ENCODE data around the gene RASSF4. TPM values are rescaled to one million over a fixed set of nuclear protein-coding genes. Genes with fewer than 3 reads are reported as not detected.

Gene RASSF4
- total and polyA plus RNA-seq, 9 of the 15 experiments (the other 6 are each of a cell fraction or from before 2014, with no cell fraction given): 0.01 to 0.62 (median 0.11) TPM; not detected in 3

DNA sequence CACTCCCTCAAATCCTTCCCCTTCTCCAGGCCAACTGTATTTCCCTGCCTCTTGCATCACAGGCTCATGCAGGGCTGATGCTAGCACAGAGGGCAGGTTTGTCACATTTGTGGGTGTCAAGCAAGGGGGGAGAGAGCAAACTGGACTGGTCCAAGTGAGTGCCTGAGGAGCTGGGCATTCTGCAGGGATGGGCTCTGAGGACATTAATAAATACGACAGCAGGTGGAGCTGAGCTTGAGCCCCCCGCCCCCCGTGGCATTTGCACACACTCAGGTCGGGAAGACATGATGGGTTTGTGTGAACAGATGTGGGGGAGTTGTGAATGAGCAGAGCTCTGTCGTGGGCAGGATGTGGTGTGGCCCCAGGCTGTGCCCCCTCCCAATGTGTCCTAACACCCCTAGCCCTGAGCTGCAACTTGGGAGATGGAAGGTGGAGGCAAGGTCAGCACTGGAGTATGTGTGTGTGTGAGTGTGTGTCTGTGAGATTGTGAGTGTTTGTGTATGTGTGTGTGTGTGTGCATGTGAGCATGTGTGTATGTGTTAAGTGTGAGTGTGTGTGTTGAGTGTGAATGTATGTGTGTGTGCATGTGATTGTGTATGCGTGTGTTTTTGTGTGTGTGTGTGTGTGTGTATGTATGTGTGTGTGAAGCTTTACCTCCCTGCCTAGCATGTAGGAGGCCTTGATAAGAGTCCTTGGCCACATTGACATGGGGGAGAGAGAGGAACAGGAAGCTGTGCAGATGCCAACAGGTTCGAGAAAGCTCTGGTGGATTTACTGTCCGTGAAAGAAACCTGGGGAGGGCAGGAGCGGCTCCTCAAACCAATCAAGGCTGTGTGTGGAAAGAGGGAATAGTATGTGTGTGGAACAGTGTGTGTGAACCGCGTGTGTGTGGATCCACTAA is 9.1 kb downstream of the RASSF4 start (continued):
- TF ChIP-seq CEBPG (CRISPR knock-in tag; IDR thresholded peaks at IDR 0.05) (no peak), CEBPG (tag; conservative IDR thresholded peaks at IDR 0.05 in 1 of 2, IDR thresholded peaks at IDR 0.05 in 1 of 2) (0 out of 4 replicates have a peak, but pooled peaks of 1 of the 2 experiments have one; percentile 41), RNF219 (CRISPR knock-in tag; IDR thresholded peaks at IDR 0.05) (no peak), HBP1 (CRISPR knock-in tag; IDR thresholded peaks at IDR 0.05) (peak; percentile 75; the same call in 1 of the 2 replicates), ZNF146 (CRISPR knock-in tag; IDR thresholded peaks at IDR 0.05; ENCODE audit: unreplicated experiment) (no peak), FOS (IDR thresholded peaks at IDR 0.05; ENCODE audit: extremely low read depth, insufficient read length) (no peak), ZNF3 (CRISPR knock-in tag; IDR thresholded peaks at IDR 0.05) (no peak)
- TF ChIP-seq, protein P1, sequence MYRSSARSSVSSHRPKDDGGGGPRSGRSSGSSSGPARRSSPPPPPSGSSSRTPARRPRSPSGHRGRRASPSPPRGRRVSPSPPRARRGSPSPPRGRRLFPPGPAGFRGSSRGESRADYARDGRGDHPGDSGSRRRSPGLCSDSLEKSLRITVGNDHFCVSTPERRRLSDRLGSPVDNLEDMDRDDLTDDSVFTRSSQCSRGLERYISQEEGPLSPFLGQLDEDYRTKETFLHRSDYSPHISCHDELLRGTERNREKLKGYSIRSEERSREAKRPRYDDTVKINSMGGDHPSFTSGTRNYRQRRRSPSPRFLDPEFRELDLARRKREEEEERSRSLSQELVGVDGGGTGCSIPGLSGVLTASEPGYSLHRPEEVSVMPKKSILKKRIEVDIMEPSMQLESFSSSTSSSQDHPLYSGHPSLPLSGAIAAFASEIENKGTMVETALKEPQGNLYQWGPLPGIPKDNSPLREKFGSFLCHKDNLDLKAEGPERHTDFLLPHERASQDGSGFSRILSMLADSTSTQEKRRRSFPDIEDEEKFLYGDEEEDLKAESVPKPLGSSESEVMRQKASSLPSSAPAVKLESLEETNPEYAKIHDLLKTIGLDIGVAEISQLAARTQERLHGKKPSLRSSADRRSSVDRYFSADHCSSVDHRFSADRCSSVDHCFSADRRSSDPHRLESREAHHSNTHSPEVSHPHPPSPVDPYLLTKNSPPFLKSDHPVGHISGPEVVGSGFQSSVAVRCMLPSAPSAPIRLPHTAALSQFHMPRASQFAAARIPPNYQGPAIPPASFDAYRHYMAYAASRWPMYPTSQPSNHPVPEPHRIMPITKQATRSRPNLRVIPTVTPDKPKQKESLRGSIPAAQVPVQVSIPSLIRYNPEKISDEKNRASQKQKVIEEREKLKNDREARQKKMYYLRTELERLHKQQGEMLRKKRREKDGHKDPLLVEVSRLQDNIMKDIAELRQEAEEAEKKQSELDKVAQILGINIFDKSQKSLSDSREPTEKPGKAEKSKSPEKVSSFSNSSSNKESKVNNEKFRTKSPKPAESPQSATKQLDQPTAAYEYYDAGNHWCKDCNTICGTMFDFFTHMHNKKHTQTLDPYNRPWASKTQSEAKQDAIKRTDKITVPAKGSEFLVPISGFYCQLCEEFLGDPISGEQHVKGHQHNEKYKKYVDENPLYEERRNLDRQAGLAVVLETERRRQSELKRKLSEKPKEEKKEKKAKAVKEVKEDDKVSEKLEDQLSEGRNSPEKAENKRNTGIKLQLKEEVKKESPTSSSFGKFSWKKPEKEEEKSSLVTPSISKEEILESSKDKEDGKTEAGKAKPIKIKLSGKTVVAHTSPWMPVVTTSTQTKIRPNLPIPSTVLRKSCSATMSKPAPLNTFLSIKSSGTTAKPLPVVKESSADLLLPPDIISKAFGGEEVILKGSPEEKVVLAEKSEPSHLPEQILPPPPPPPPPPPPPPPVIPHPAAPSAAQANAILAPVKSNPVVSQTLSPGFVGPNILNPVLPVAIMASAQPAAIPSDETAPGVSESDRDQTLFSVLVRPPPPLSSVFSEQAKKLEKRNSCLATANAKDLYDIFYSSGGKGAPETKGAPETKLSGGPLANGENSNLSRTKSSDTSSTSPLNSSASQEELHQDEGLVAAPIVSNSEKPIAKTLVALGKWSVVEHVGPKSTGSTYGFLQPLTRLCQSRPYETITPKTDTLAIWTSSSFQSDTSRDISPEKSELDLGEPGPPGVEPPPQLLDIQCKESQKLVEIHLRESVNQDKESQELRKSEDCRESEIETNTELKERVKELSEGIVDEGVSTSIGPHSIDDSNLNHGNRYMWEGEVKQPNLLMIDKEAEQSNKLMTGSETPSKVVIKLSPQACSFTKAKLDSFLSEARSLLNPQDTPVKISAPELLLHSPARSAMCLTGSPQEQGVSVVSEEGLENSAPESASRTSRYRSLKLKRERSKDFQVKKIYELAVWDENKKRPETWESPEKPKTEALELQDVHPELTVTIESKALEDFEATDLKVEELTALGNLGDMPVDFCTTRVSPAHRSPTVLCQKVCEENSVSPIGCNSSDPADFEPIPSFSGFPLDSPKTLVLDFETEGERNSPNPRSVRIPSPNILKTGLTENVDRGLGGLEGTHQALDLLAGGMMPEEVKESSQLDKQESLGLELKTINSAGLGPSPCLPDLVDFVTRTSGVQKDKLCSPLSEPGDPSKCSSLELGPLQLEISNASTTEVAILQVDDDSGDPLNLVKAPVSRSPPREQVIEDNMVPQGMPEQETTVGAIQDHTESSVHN (IDR thresholded peaks at IDR 0.05; ENCODE audit: borderline replicate concordance in 1 of 2, low read depth in 1 of 2): no peak
- TF ChIP-seq, protein P2, sequence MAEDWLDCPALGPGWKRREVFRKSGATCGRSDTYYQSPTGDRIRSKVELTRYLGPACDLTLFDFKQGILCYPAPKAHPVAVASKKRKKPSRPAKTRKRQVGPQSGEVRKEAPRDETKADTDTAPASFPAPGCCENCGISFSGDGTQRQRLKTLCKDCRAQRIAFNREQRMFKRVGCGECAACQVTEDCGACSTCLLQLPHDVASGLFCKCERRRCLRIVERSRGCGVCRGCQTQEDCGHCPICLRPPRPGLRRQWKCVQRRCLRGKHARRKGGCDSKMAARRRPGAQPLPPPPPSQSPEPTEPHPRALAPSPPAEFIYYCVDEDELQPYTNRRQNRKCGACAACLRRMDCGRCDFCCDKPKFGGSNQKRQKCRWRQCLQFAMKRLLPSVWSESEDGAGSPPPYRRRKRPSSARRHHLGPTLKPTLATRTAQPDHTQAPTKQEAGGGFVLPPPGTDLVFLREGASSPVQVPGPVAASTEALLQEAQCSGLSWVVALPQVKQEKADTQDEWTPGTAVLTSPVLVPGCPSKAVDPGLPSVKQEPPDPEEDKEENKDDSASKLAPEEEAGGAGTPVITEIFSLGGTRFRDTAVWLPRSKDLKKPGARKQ (CRISPR knock-in tag; IDR thresholded peaks at IDR 0.05): no peak
- TF ChIP-seq, protein P3, sequence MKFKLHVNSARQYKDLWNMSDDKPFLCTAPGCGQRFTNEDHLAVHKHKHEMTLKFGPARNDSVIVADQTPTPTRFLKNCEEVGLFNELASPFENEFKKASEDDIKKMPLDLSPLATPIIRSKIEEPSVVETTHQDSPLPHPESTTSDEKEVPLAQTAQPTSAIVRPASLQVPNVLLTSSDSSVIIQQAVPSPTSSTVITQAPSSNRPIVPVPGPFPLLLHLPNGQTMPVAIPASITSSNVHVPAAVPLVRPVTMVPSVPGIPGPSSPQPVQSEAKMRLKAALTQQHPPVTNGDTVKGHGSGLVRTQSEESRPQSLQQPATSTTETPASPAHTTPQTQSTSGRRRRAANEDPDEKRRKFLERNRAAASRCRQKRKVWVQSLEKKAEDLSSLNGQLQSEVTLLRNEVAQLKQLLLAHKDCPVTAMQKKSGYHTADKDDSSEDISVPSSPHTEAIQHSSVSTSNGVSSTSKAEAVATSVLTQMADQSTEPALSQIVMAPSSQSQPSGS (CRISPR knock-in tag; IDR thresholded peaks at IDR 0.05): no peak
